ENCODE results near the gene CST8.

Gene CST8

DNA sequence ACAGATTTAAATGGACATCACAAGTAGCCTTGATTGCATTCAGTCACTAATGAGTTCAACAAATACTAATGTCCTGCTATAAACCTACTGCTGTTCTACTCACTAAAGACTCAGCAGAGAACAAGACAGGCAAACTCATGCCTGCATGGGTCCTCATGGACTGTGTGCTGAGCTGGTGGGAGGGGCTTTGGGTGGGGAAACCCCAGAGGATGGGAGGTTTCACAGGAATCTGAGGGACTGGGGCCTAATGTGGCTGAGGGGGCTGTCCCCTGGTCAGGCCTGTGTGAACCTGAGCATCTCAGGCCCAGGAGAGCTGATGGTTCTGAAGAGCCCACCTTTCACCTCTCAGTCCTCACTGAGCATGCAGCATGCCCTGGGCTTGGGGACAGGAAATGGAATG lies 1.4 kb downstream of the CST8 start:
- H3K36me3 ChIP-seq (replicated peaks): no peaks in the 10 kb centered on the region
- no peak overlapping the region for H3K4me3 ChIP-seq (ENCODE audit: low read depth, low read length)
- H3K27me3 ChIP-seq (replicated peaks): no peaks in the 10 kb centered on the region
- TF ChIP-seq, protein P1, sequence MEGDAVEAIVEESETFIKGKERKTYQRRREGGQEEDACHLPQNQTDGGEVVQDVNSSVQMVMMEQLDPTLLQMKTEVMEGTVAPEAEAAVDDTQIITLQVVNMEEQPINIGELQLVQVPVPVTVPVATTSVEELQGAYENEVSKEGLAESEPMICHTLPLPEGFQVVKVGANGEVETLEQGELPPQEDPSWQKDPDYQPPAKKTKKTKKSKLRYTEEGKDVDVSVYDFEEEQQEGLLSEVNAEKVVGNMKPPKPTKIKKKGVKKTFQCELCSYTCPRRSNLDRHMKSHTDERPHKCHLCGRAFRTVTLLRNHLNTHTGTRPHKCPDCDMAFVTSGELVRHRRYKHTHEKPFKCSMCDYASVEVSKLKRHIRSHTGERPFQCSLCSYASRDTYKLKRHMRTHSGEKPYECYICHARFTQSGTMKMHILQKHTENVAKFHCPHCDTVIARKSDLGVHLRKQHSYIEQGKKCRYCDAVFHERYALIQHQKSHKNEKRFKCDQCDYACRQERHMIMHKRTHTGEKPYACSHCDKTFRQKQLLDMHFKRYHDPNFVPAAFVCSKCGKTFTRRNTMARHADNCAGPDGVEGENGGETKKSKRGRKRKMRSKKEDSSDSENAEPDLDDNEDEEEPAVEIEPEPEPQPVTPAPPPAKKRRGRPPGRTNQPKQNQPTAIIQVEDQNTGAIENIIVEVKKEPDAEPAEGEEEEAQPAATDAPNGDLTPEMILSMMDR (IDR thresholded peaks at IDR 0.05; ENCODE audit: low read depth, low read length, missing control alignments): no peak
- DNase-seq: no peak
- in situ Hi-C loops (cut with HindIII; ENCODE audit: low pct_ligation_motif_present, low sequenced_read_pairs): no loop called here
- H3K27ac ChIP-seq: no peak overlapping the region

DNA sequence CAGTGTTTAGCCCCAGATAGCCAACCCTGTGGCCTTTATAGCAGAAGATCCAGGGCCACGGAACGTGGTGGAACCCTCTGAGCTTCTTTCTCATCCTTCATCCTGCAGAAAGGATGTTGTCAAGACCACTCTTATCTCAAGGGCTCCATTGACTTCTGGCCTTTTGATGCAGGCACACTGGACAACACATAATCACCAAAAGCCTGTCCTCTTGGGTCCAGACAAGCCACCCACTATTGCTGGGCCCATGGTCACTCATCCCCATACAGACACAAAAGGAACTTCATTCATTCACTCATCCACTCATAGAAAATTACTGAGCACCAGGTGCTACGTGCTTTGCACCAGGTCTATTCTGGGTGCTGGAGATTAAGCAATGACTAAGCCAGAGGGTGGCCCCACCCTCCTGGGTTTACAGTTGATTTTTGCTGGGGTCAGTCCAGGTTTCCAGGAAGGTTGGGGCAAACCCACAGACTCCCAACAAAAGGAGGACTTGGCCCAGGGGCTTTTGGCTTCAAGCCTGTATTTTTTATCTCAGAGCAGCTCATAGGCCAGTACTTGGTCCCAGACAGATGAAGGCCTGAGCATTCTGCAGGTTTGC lies 2.4 kb downstream of the CST8 start:
- no peaks in the 10 kb centered on the region for H3K36me3 ChIP-seq (replicated peaks)
- H3K4me3 ChIP-seq (ENCODE audit: low read depth, low read length): no peak overlapping the region
- no peaks in the 10 kb centered on the region for H3K27me3 ChIP-seq (replicated peaks)
- H3K27ac ChIP-seq: no peak overlapping the region
- TF ChIP-seq, protein P1 (IDR thresholded peaks at IDR 0.05; ENCODE audit: low read depth, low read length, missing control alignments): no peak
- in situ Hi-C loops (cut with HindIII; ENCODE audit: low pct_ligation_motif_present, low sequenced_read_pairs): no loop called here
- no peak for DNase-seq

DNA sequence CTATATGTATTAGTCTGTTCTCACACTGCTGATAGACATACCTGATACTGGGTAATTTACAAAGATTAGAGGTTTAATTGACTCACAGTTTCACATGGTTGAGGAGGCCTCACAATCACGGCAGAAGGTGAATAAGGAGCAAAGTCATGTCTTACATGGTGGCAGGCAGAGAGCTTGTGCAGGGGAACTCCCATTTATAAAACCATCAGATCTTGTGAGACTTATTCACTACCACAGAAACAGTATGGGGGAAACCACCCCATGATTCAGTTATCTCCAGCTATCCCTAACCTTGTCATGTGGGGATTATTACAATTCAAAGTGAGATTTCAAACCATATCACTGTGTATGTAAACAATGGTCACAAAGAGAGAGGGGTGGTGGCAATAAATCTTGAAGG lies 6.6 kb downstream of the CST8 start:
- H3K4me3 ChIP-seq (ENCODE audit: low read depth, low read length): no peak overlapping the region
- H3K36me3 ChIP-seq (replicated peaks): no peaks in the 10 kb centered on the region
- no peak for DNase-seq
- TF ChIP-seq, protein P1 (IDR thresholded peaks at IDR 0.05; ENCODE audit: low read depth, low read length, missing control alignments): no peak
- no peak overlapping the region for H3K27ac ChIP-seq
- in situ Hi-C loops (cut with HindIII; ENCODE audit: low pct_ligation_motif_present, low sequenced_read_pairs): no loop called here
- no peaks in the 10 kb centered on the region for H3K27me3 ChIP-seq (replicated peaks)

DNA sequence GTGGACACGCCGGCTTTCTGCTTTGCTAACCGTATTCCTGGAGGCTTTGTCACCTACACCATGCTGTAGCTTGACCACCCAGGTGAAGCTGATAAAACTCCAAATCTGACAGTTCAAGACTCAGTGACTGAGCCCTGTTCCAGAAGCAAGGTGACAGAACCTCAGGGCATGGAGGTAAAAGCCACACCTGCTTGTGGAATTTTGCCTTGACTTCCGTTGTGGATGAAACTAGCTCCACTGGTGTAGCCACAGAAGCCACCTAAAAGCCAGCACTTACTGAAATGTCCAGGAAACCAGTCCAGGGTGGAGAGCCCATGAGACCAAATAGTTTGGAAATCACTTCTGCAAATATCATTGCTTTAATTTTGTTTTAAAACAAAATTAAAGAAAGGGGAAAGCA lies 11.0 kb downstream of the CST8 start:
- H3K36me3 ChIP-seq (replicated peaks): no peaks in the 10 kb centered on the region
- TF ChIP-seq, protein P1 (IDR thresholded peaks at IDR 0.05; ENCODE audit: low read depth, low read length, missing control alignments): no peak
- H3K27ac ChIP-seq: no peak overlapping the region
- in situ Hi-C loops (cut with HindIII; ENCODE audit: low pct_ligation_motif_present, low sequenced_read_pairs): no loop called here
- no peak for DNase-seq
- no peaks in the 10 kb centered on the region for H3K27me3 ChIP-seq (replicated peaks)
- no peak overlapping the region for H3K4me3 ChIP-seq (ENCODE audit: low read depth, low read length)

DNA sequence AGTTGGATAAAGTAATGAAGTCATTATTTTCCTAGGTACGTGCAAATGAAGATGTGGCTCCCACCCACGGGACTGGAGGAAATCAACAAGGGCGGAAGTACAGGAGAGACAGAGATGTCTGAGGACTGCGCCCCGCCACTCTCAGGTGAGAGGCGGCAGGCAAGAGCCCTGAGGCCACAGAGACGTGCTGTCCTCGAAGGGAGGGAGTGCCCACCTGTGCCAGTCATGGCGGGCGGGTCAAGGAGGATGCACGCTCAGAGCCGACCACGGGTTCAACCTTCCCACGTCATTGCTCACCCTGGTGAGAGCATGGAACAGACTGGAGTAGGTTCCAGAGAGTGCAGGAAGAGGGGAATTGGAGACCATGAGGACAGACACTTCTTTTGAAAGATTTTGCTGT lies 12.7 kb downstream of the CST8 start:
- DNase-seq: no peak
- no peak overlapping the region for H3K27ac ChIP-seq
- in situ Hi-C loops (cut with HindIII; ENCODE audit: low pct_ligation_motif_present, low sequenced_read_pairs): no loop called here
- no peak overlapping the region for H3K4me3 ChIP-seq (ENCODE audit: low read depth, low read length)
- no peaks in the 10 kb centered on the region for H3K27me3 ChIP-seq (replicated peaks)
- TF ChIP-seq, protein P1 (IDR thresholded peaks at IDR 0.05; ENCODE audit: low read depth, low read length, missing control alignments): no peak
- H3K36me3 ChIP-seq (replicated peaks): no peaks in the 10 kb centered on the region

DNA sequence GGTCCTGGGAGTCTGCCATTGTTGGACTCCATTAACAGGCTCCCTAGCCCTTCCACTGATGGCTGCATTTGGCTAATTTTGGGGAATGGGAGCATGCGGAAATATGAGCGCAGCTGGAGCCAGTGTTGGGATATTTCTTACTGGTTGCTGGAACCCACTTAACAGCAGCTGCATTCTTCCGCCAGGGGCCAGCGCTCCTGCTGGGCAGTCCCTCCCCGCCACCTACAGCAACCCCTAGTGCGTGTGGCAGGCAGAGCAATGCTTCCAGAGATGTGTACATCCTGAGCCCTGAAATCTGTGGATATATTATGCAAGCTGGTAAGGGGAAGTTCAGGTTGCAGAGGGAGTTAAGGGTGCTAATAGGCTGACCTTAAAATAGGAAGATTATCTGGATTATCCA lies 16.4 kb downstream of the CST8 start:
- TF ChIP-seq, protein P1 (IDR thresholded peaks at IDR 0.05; ENCODE audit: low read depth, low read length, missing control alignments): no peak
- no peak for DNase-seq
- no peaks in the 10 kb centered on the region for H3K27me3 ChIP-seq (replicated peaks)
- H3K27ac ChIP-seq: no peak overlapping the region
- H3K4me3 ChIP-seq (ENCODE audit: low read depth, low read length): no peak overlapping the region
- no peaks in the 10 kb centered on the region for H3K36me3 ChIP-seq (replicated peaks)
- in situ Hi-C loops (cut with HindIII; ENCODE audit: low pct_ligation_motif_present, low sequenced_read_pairs): no loop called here

Data from brain microvascular endothelial cell (primary cell).